Bronchial epithelial cell (primary cell): ENCODE results near the gene ERCC6. TPM values are rescaled to one million over a fixed set of nuclear protein-coding genes. Genes with fewer than 3 reads are reported as not detected.

Source experiments
- DNase-seq: peaks from one replicate; pipeline ENCODE4 v3.0.0-alpha.2; 2010; ENCODE audit warnings: low read depth
- FAIRE-seq: peaks from 2 replicates; lab custom pipeline; 2011; peaks lifted over from hg19 to GRCh38; lab: Jason Lieb, UNC
- H3K27me3 ChIP-seq: 2 replicates; pipeline ENCODE4 v1.5.1; 2011; ENCODE audit warnings: low read length; ENCODE audit not compliant: control insufficient read depth, insufficient read depth
- H3K36me3 ChIP-seq: 2 replicates; pipeline ENCODE4 v1.5.1; 2011; ENCODE audit warnings: low read length; ENCODE audit not compliant: control insufficient read depth, insufficient read depth
- H3K4me3 ChIP-seq: 2 replicates; pipeline ENCODE4 v1.5.1; 2011; ENCODE audit warnings: mild to moderate bottlenecking, low read depth, low read length, control low read depth
- total RNA-seq: library from RNA; depleted of rRNA; stranded (reverse); fragments of >200 nt; gene quantifications from 2 replicates; pipeline ENCODE4 v1.2.1, GENCODE V29; 2014
- TF ChIP-seq, protein P1 (sequence below): IDR thresholded peaks from 2 replicates; pipeline ENCODE4 v1.5.1; 2011; ENCODE audit warnings: mild to moderate bottlenecking, moderate library complexity, low read length, control low read depth, inconsistent platforms; ENCODE audit not compliant: insufficient read depth, severe bottlenecking

The ERCC6 gene
- total RNA-seq, 1 donor from 2014 or later: 19.2 TPM

DNA sequence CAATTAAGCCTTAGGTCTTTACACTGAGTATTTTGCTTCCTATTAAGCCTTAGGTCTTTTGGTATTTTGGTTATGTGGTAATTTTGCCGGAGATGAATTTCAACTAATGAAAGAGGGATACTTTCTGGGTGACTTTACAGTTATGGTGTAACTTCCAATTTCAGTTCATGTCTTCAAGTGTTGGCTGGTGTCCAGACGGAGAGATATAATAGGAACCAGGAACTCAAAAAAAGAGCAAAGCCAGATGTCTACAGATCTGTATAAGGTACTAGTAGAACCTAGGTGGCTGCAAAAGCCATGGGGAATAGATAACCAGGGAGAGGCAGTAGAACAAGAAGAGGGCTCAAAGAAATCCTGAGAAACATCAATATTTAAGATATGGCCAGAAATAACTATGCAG, 12.3 kb downstream of the ERCC6 start:
- no peak overlapping the region for H3K4me3 ChIP-seq
- peaks cover 12% of the 10 kb centered on the region for H3K36me3 ChIP-seq
- no peak for DNase-seq
- FAIRE-seq: no peak
- no peaks in the 10 kb centered on the region for H3K27me3 ChIP-seq
- TF ChIP-seq, protein P1, sequence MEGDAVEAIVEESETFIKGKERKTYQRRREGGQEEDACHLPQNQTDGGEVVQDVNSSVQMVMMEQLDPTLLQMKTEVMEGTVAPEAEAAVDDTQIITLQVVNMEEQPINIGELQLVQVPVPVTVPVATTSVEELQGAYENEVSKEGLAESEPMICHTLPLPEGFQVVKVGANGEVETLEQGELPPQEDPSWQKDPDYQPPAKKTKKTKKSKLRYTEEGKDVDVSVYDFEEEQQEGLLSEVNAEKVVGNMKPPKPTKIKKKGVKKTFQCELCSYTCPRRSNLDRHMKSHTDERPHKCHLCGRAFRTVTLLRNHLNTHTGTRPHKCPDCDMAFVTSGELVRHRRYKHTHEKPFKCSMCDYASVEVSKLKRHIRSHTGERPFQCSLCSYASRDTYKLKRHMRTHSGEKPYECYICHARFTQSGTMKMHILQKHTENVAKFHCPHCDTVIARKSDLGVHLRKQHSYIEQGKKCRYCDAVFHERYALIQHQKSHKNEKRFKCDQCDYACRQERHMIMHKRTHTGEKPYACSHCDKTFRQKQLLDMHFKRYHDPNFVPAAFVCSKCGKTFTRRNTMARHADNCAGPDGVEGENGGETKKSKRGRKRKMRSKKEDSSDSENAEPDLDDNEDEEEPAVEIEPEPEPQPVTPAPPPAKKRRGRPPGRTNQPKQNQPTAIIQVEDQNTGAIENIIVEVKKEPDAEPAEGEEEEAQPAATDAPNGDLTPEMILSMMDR: no peak

DNA sequence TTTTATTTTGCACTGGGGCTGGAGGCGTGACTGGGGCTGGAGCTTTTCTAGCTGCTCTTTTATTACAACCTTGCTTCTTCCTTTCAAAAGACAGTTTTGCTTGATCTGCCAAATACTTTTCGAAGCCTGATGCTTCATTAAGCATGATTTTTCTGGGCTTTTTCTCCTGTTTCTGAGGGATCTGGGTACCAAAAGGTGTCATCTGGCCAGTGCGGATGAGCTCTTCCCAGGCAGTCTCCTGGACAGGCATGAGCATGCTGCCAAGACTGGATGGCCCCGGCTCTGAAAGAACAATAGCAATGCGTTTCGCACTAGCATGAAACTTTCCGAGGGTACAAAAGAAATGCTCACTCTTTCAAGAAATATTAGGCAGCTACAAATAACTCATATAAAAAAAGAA, 14.4 kb downstream of the ERCC6 start:
- H3K4me3 ChIP-seq: no peak overlapping the region
- FAIRE-seq: no peak
- peaks cover 8% of the 10 kb centered on the region for H3K36me3 ChIP-seq
- no peaks in the 10 kb centered on the region for H3K27me3 ChIP-seq
- TF ChIP-seq, protein P1: no peak
- DNase-seq: no peak

DNA sequence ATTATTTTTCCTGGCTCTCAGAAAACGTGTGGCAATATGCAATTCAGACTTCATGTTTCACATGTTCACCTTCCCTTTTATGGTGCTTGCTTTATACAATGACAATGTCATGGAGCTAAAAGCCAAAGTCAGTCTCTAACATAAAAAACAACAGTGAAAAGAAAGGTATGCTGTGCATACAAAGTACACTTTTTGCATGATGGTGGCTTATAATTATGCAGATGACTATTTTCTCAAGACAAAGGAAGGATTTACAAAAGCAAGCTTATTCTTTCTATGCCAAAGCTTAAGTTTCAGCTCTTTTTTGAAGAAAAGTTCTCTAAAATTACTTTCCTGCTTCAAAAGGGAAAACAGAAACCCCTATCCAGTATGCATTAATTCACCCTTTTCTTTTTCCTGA, 15.6 kb downstream of the ERCC6 start:
- H3K27me3 ChIP-seq: no peaks in the 10 kb centered on the region
- TF ChIP-seq, protein P1: no peak
- DNase-seq: no peak
- peaks cover 8% of the 10 kb centered on the region for H3K36me3 ChIP-seq
- FAIRE-seq: no peak
- no peak overlapping the region for H3K4me3 ChIP-seq

DNA sequence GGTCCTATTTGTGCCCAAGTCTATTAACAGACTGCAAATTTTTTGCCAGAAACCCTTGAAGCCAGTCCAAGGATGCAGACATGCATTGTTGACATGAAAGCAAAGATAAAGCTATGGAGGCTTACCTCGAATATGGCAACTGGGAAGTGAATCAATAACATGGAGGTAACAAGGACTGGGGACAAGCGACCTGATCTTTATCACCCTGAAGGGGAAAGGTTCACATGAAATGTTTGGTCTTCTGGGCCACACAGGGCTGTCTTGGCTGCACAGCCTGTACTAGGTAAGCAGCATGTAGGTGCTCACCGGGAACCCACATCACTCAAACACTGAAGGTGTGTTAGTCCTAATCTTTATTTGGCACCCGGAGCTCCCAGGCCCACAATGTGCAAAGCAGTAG, 17.9 kb downstream of the ERCC6 start:
- FAIRE-seq (no peak), DNase-seq (no peak)
- H3K36me3 ChIP-seq: peaks cover 8% of the 10 kb centered on the region
- TF ChIP-seq, protein P1: no peak
- H3K4me3 ChIP-seq: no peak overlapping the region
- H3K27me3 ChIP-seq: no peaks in the 10 kb centered on the region

DNA sequence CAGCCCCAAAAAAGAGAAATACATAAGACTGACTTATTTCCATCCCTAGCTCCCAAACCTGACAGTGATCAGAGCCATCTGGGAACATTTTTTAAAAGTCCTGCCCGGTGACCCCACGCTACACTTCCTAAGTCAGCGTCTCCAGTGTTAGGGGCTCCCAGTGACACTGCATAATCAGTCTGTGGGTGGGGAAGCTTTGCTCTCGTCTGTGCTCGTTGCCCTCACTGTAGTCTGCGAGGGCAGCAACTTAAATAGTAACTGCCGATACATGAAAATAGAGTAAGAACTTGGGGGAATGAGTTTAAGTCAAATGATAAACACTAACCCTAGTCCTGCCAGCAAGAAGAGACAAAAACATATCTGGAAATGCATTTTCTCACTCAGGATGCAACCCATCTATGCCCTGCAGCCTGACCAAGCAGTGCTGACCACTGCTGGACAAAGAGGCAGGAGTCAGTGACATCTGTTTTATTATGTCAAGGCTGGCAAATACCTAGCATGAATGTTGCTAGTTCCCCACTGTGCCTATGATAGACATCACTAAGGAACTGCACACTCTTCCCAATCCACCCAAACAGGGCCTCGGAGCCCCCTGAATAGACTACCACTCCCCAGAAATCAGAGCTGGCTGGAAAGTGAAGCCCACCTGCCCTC, 18.7 kb downstream of the ERCC6 start:
- Histone ChIP-seq H3K27me3 (no peaks in the 10 kb centered on the region), H3K36me3 (peaks cover 7% of the 10 kb centered on the region), H3K4me3 (no peak overlapping the region)
- no peak for FAIRE-seq
- no peak for DNase-seq
- TF ChIP-seq, protein P1: no peak

DNA sequence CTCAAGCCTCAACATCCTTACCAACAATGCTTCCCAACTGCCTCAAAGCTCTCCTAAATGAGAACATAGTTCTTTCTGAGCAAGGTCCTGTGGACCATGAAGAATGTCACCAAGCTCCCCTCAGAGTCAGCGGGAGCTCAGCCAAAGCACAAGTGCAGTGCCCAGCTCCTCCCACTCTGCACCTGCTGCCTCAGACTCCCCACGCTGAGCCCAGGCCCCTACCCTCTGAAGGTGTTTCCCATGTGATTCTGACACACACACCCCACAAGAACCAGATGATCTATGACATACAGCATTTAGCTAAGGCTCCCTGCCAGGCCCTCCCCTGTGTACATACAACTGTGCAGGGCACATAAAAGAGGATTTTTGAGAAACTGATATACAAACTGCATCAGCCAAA, 19.2 kb downstream of the ERCC6 start:
- Histone ChIP-seq H3K4me3 (no peak overlapping the region), H3K36me3 (peaks cover 7% of the 10 kb centered on the region), H3K27me3 (no peaks in the 10 kb centered on the region)
- DNase-seq: no peak
- TF ChIP-seq, protein P1: no peak
- FAIRE-seq: no peak
